Thyroid gland (tissue), 4 donors: ENCODE data around the gene MEOX2.

ENCODE experiments used
- POLR2A ChIP-seq, 2 donors: fragments of 450-650 bp; IDR thresholded peaks; one replicate each; pipeline ENCODE4 v1.6.1; 2017; ENCODE audit warnings: antibody characterized with exemption in 2 of 2, mild to moderate bottlenecking in 2 of 2, moderate library complexity in 1 of 2
- TF ChIP-seq, protein P1 (sequence below), 6 experiments: fragments of 200-600 bp in 3 of 6; fragments of 450-650 bp in 3 of 6; sonication (generic) in 3 of 6; IDR thresholded peaks; one replicate each; pipeline ENCODE4 v1.5.1; 2016 to 2019; ENCODE audit warnings: antibody characterized with exemption in 6 of 6, mild to moderate bottlenecking in 2 of 6, inconsistent platforms in 1 of 6, moderate library complexity in 1 of 6

DNA sequence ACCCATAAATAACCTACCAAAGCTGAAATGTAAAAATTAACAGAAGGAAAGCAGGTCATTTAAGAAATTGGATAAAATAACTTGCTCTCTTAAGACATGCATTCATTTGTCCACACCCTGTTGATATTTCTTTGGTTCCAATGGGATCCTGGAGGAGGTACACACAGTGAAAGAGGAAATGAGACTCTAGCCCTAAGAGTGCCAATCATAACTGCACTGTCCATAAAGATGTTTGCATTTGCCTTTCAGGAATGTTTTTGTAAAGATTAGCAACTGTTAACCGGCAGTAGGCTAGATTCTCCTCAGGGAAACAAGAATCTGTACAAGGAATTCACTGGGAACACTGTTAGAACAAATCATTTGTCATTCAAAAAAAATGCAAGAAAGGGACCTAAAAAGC is 61.0 kb downstream of the MEOX2 start:
- TF ChIP-seq, protein P1, sequence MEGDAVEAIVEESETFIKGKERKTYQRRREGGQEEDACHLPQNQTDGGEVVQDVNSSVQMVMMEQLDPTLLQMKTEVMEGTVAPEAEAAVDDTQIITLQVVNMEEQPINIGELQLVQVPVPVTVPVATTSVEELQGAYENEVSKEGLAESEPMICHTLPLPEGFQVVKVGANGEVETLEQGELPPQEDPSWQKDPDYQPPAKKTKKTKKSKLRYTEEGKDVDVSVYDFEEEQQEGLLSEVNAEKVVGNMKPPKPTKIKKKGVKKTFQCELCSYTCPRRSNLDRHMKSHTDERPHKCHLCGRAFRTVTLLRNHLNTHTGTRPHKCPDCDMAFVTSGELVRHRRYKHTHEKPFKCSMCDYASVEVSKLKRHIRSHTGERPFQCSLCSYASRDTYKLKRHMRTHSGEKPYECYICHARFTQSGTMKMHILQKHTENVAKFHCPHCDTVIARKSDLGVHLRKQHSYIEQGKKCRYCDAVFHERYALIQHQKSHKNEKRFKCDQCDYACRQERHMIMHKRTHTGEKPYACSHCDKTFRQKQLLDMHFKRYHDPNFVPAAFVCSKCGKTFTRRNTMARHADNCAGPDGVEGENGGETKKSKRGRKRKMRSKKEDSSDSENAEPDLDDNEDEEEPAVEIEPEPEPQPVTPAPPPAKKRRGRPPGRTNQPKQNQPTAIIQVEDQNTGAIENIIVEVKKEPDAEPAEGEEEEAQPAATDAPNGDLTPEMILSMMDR (IDR thresholded peaks at IDR 0.05), result no peak
- TF ChIP-seq POLR2A (IDR thresholded peaks at IDR 0.05), result no peak
